H1 (cell line): Measurements from ENCODE around the gene USP24. TPM values are rescaled to one million over a fixed set of nuclear protein-coding genes. Genes with fewer than 3 reads are reported as not detected.

Experiments
- CTCF ChIA-PET: fragments of 300-600 bp; sonication (Branson Sonifier 250); formaldehyde crosslinking; loops from one replicate; lab custom pipeline; 2021; ENCODE audit not compliant: partially characterized antibody; lab: Charles Lee
- POLR2A ChIA-PET: fragments of 300-600 bp; sonication (Branson Sonifier 250); formaldehyde crosslinking; loops from one replicate; lab custom pipeline; 2021; ENCODE audit warnings: inconsistent platforms; ENCODE audit not compliant: partially characterized antibody; lab: Charles Lee
- DNase-seq, 2 experiments: peaks; one replicate each; pipeline versions ENCODE4 v3.0.0 to v3.0.0-alpha.2; 2010 to 2022; ENCODE audit warnings: low spot score in 2 of 2, low read depth in 1 of 2, mixed read lengths in 1 of 2
- FAIRE-seq: peaks from 2 replicates; lab custom pipeline; 2011; peaks lifted over from hg19 to GRCh38; lab: Jason Lieb, UNC
- H2AFZ ChIP-seq: 2 replicates; pipeline ENCODE4 v1.8.1; 2012; ENCODE audit warnings: low read length, inconsistent platforms
- H2AK5ac ChIP-seq: 2 replicates; pipeline ENCODE4 v1.6.1; 2013; ENCODE audit warnings: low read depth, low read length
- H2BK120ac ChIP-seq: replicated peaks from 2 replicates; pipeline ENCODE3; 2013; ENCODE audit warnings: low read depth, low read length, inconsistent platforms
- H2BK12ac ChIP-seq: 2 replicates; pipeline ENCODE4 v1.6.1; 2013; ENCODE audit warnings: low read depth, low read length
- H2BK15ac ChIP-seq: 2 replicates; pipeline ENCODE4 v1.6.1; 2013; ENCODE audit warnings: low read length
- H2BK20ac ChIP-seq: 2 replicates; pipeline ENCODE4 v1.6.1; 2013; ENCODE audit warnings: low read length
- H2BK5ac ChIP-seq: 2 replicates; pipeline ENCODE4 v1.6.1; 2013; ENCODE audit warnings: low read depth, low read length
- H3K14ac ChIP-seq: 2 replicates; pipeline ENCODE4 v1.6.1; 2013; ENCODE audit warnings: inconsistent platforms; ENCODE audit not compliant: insufficient read length
- H3K18ac ChIP-seq: 2 replicates; pipeline ENCODE4 v1.6.1; 2013; ENCODE audit warnings: low read length; ENCODE audit errors: extremely low read depth
- H3K23ac ChIP-seq: 2 replicates; pipeline ENCODE4 v1.6.1; 2013; ENCODE audit warnings: inconsistent platforms; ENCODE audit not compliant: insufficient read length
- H3K23me2 ChIP-seq: 2 replicates; pipeline ENCODE4 v1.6.1; 2013; ENCODE audit warnings: low read depth, low read length
- H3K27ac ChIP-seq: 2 replicates; pipeline ENCODE4 v1.6.1; 2011; ENCODE audit warnings: low read depth, low read length, inconsistent platforms
- H3K27me3 ChIP-seq, 4 experiments: replicated peaks in 1 of 4; 1 replicate in 1 of 4; 2 replicates in 3 of 4; pipeline versions ENCODE4 v1.6.1 to v1.8.1; 2011 to 2013; ENCODE audit warnings: low read length in 3 of 4, mild to moderate bottlenecking in 3 of 4, inconsistent platforms in 2 of 4, mixed read lengths in 2 of 4, moderate library complexity in 1 of 4; ENCODE audit not compliant: control insufficient read depth in 3 of 4, insufficient read depth in 3 of 4; ENCODE audit errors: extremely low read depth in 1 of 4
- H3K36me3 ChIP-seq, 4 experiments: 2 replicates each; pipeline versions ENCODE4 v1.6.1 to v1.8.1; 2011 to 2013; ENCODE audit warnings: mild to moderate bottlenecking in 4 of 4, low read length in 3 of 4, moderate library complexity in 2 of 4, control low read depth in 1 of 4, inconsistent platforms in 1 of 4; ENCODE audit not compliant: insufficient read depth in 4 of 4, control insufficient read depth in 2 of 4
- H3K4ac ChIP-seq: replicated peaks from 2 replicates; pipeline ENCODE3; 2013; ENCODE audit warnings: low read length, low read depth, mixed read lengths, inconsistent platforms; ENCODE audit not compliant: insufficient read length
- H3K4me1 ChIP-seq, 4 experiments: replicated peaks in 1 of 4; 1 replicate in 1 of 4; 2 replicates in 3 of 4; pipeline versions ENCODE4 v1.6.1 to v1.8.1; 2011 to 2013; ENCODE audit warnings: low read length in 3 of 4, inconsistent platforms in 2 of 4, mixed read lengths in 1 of 4; ENCODE audit not compliant: insufficient read depth in 4 of 4, control insufficient read depth in 3 of 4
- H3K4me2 ChIP-seq, 2 experiments: 2 replicates each; pipeline versions ENCODE4 v1.6.1 to v1.8.1; 2011 to 2013; ENCODE audit warnings: low read depth in 2 of 2, low read length in 2 of 2, control low read depth in 1 of 2, inconsistent platforms in 1 of 2, mild to moderate bottlenecking in 1 of 2; ENCODE audit not compliant: insufficient read depth in 1 of 2
- H3K4me3 ChIP-seq, 4 experiments: fragments of 200-600, 300-600 bp in 1 of 4; sonication (generic), shearing (Covaris generic), sonication (Bioruptor Twin) in 1 of 4; 2 replicates each; pipeline versions ENCODE4 v1.5.1 to v1.8.1; 2011 to 2016; ENCODE audit warnings: low read length in 4 of 4, low read depth in 3 of 4, control low read depth in 2 of 4, inconsistent platforms in 2 of 4, mild to moderate bottlenecking in 2 of 4, mixed read lengths in 1 of 4, moderate library complexity in 1 of 4; ENCODE audit not compliant: insufficient read depth in 2 of 4; ENCODE audit errors: extremely low read depth in 1 of 4
- H3K56ac ChIP-seq: replicated peaks from 2 replicates; pipeline ENCODE3; 2013; ENCODE audit warnings: low read depth, mild to moderate bottlenecking, mixed read lengths, low read length, inconsistent platforms; ENCODE audit not compliant: insufficient read length
- H3K79me1 ChIP-seq: 2 replicates; pipeline ENCODE4 v1.6.1; 2013; ENCODE audit warnings: low read depth, low read length, control low read depth
- H3K79me2 ChIP-seq, 2 experiments: 2 replicates each; pipeline versions ENCODE4 v1.6.1 to v1.8.1; 2012 to 2013; ENCODE audit warnings: low read length in 2 of 2, mild to moderate bottlenecking in 2 of 2, inconsistent platforms in 1 of 2; ENCODE audit not compliant: insufficient read depth in 2 of 2, control insufficient read depth in 1 of 2
- H3K9ac ChIP-seq, 4 experiments: replicated peaks in 1 of 4; 1 replicate in 1 of 4; 2 replicates in 3 of 4; pipeline versions ENCODE4 v1.6.1 to v1.8.1; 2011 to 2013; ENCODE audit warnings: low read depth in 3 of 4, low read length in 3 of 4, control low read depth in 2 of 4, mild to moderate bottlenecking in 2 of 4, moderate library complexity in 2 of 4, inconsistent platforms in 1 of 4; ENCODE audit errors: extremely low read depth in 1 of 4
- H3K9me3 ChIP-seq, 2 experiments: 2 replicates each; pipeline versions ENCODE4 v1.6.1 to v1.8.1; 2012 to 2013; ENCODE audit warnings: mild to moderate bottlenecking in 2 of 2, moderate library complexity in 2 of 2, control low read depth in 1 of 2, inconsistent platforms in 1 of 2, low read depth in 1 of 2, low read length in 1 of 2, mixed read lengths in 1 of 2; ENCODE audit not compliant: insufficient read depth in 2 of 2
- H4K20me1 ChIP-seq, 2 experiments: replicated peaks in 1 of 2; 2 replicates each; pipeline versions ENCODE3 to v1.8.1; 2011 to 2013; ENCODE audit warnings: inconsistent platforms in 2 of 2, low read length in 2 of 2, mild to moderate bottlenecking in 1 of 2; ENCODE audit not compliant: insufficient read depth in 2 of 2, control insufficient read depth in 1 of 2
- H4K5ac ChIP-seq: 2 replicates; pipeline ENCODE4 v1.6.1; 2013; ENCODE audit warnings: low read length, low read depth, mixed read lengths, inconsistent platforms; ENCODE audit not compliant: insufficient read length
- H4K8ac ChIP-seq: 2 replicates; pipeline ENCODE4 v1.8.0; 2013; ENCODE audit warnings: mild to moderate bottlenecking, moderate library complexity, low read length, inconsistent platforms; ENCODE audit not compliant: insufficient read depth; ENCODE audit errors: extremely low read depth
- H4K91ac ChIP-seq: replicated peaks from 2 replicates; pipeline ENCODE3; 2013; ENCODE audit warnings: low read length, mixed read lengths, inconsistent platforms; ENCODE audit not compliant: insufficient read length
- ASH2L ChIP-seq: fragments of 200-600, 300-600 bp; sonication (generic); IDR thresholded peaks from one replicate; pipeline ENCODE4 v1.7.1; 2017; ENCODE audit warnings: low read length
- CBX5 ChIP-seq: fragments of 300-800, 300-1000 bp; sonication (generic); IDR thresholded peaks from 2 replicates; pipeline ENCODE4 v1.7.1; 2016; ENCODE audit warnings: antibody characterized with exemption, low read length, low read depth
- CEBPB ChIP-seq: IDR thresholded peaks from 2 replicates; pipeline ENCODE4 v1.6.1; 2012; ENCODE audit warnings: low read depth, low read length
- CREB1 ChIP-seq: IDR thresholded peaks from 2 replicates; pipeline ENCODE4 v1.6.1; 2012; ENCODE audit warnings: inconsistent platforms
- POU5F1 ChIP-seq: IDR thresholded peaks from 2 replicates; pipeline ENCODE4 v1.6.1; 2011; ENCODE audit warnings: low read depth, mild to moderate bottlenecking, low read length, moderate library complexity
- TEAD4 ChIP-seq: IDR thresholded peaks from 2 replicates; pipeline ENCODE4 v1.6.1; 2012; ENCODE audit warnings: low read depth, low read length, inconsistent platforms, mixed read lengths
- WGBS, 2 experiments: shearing (Covaris generic) in 1 of 2; methylation state at CpG; one replicate each; pipeline versions ENCODE4 v1.1.6 to v1.1.7; 2013 to 2015; ENCODE audit warnings: low lambda C conversion rate in 2 of 2, mixed read lengths in 2 of 2, inconsistent platforms in 1 of 2, low coverage in 1 of 2, missing lambda C conversion rate in 1 of 2; ENCODE audit not compliant: insufficient replicate concordance in 2 of 2, insufficient coverage in 1 of 2, insufficient read length in 1 of 2; ENCODE audit errors: extremely low coverage in 1 of 2, missing lambda C conversion rate in 1 of 2; 5-methylcytosine and 5-hydroxymethylcytosine counted together
- polyA plus RNA-seq, 7 experiments: library from polyadenylated mRNA; depleted of rRNA in 3 of 7; stranded (reverse) in 5 of 7; unstranded in 2 of 7; fragments of >200 nt in 5 of 7; fragments of 200-250 nt in 2 of 7; gene quantifications; 1 replicate in 5 of 7; 2 replicates in 1 of 7; 4 replicates in 1 of 7; pipeline versions ENCODE4 v1.2.1 to v1.2.3, GENCODE V29; 2011 to 2013; ENCODE audit warnings: missing spikeins in 2 of 7, mixed read lengths in 2 of 7
- total RNA-seq: library from RNA; stranded (reverse); fragmentation: NEBNext Ultra II Directional; extraction: Animal tissue kit (Norgen Biotek cat#: 25700); gene quantifications from 2 replicates; pipeline ENCODE4 v1.2.1, GENCODE V29; 2021
- TF ChIP-seq, protein P1 (sequence below), 3 experiments: IDR thresholded peaks; 1 replicate in 2 of 3; 2 replicates in 1 of 3; pipeline versions ENCODE4 v1.5.1 to v1.6.1; 2011; ENCODE audit warnings: low read length in 3 of 3, mild to moderate bottlenecking in 3 of 3, inconsistent platforms in 2 of 3, low read depth in 1 of 3, moderate library complexity in 1 of 3; ENCODE audit not compliant: insufficient read depth in 1 of 3; ENCODE audit errors: control extremely low read depth in 1 of 3

USP24 gene
- total and polyA plus RNA-seq, 2 of the 8 experiments (the other 6 are each of a cell fraction or from before 2014, with no cell fraction given): 11.1 to 34.6 TPM

- Histone ChIP-seq H3K14ac (no peak overlapping the region), H3K56ac (no peak overlapping the region), H2AFZ (no peak overlapping the region), H2BK120ac (no peak overlapping the region)
- TF ChIP-seq CREB1: no peak
- TF ChIP-seq, protein P1, sequence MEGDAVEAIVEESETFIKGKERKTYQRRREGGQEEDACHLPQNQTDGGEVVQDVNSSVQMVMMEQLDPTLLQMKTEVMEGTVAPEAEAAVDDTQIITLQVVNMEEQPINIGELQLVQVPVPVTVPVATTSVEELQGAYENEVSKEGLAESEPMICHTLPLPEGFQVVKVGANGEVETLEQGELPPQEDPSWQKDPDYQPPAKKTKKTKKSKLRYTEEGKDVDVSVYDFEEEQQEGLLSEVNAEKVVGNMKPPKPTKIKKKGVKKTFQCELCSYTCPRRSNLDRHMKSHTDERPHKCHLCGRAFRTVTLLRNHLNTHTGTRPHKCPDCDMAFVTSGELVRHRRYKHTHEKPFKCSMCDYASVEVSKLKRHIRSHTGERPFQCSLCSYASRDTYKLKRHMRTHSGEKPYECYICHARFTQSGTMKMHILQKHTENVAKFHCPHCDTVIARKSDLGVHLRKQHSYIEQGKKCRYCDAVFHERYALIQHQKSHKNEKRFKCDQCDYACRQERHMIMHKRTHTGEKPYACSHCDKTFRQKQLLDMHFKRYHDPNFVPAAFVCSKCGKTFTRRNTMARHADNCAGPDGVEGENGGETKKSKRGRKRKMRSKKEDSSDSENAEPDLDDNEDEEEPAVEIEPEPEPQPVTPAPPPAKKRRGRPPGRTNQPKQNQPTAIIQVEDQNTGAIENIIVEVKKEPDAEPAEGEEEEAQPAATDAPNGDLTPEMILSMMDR (IDR thresholded peaks at IDR 0.05; ENCODE audit: control extremely low read depth in 1 of 3, insufficient read depth in 1 of 3, low read depth in 1 of 3, low read length in 3 of 3): no peak
- TF ChIP-seq ASH2L: no peak
- no peak for TF ChIP-seq CBX5
- no peak for TF ChIP-seq CEBPB
- TF ChIP-seq TEAD4: no peak
- TF ChIP-seq POU5F1: no peak
- TF ChIP-seq, all 59 proteins: peak for 0
- Histone ChIP-seq H3K27me3 (no peaks in the 10 kb centered on the region), H4K91ac (no peak overlapping the region), H3K4me3 (no peak overlapping the region), H4K8ac (no peak overlapping the region), H2BK15ac (no peak overlapping the region), H3K79me1 (peaks cover 2% of the 10 kb centered on the region), H4K5ac (no peak overlapping the region), H3K9me3 (no peaks in the 10 kb centered on the region; a peak in 1 of 4 replicates), H2BK12ac (no peak overlapping the region), H3K4ac (no peak overlapping the region), H3K36me3 (no peaks in the 10 kb centered on the region; a peak in 1 of 8 replicates), H3K18ac (no peak overlapping the region), H3K27ac (no peak overlapping the region), H2AK5ac (no peak overlapping the region), H3K4me2 (no peak overlapping the region), H3K9ac (no peak overlapping the region), H3K23ac (no peak overlapping the region), H3K23me2 (no peaks in the 10 kb centered on the region), H4K20me1 (peaks cover 4 to 9% of the 10 kb centered on the region in 2 experiments), H3K79me2 (peaks cover 0 to 91% of the 10 kb centered on the region in 2 experiments; a peak in 2 of 4 replicates), H3K4me1 (peaks cover 0 to 3% (median 1%) of the 10 kb centered on the region in 4 experiments; a peak in 2 of 7 replicates), H2BK20ac (no peak overlapping the region), H2BK5ac (no peak overlapping the region)
- no peak for FAIRE-seq
- POLR2A ChIA-PET: interaction anchor here (0.6 to 0.9 kb wide), 3 partner anchors 9 to 1200 kb away, joined by 3 to 4 read pairs (median 4); partner anchors contain the start of gene USP24
- CTCF ChIA-PET: interaction anchor here (1.2 to 1.7 kb wide), 3 partner anchors 8 to 134 kb away, joined by 4 to 5 read pairs (median 4); no protein-coding TSS in a partner anchor
- no peak for DNase-seq
- WGBS, 2 experiments: 76% methylated on average over 1 of the region's 1 CpG; no CpG with 5 or more reads in 1 of the 2 experiments
These were observed 10.2 kb downstream of the USP24 start for GRCh38 chr1:55204997-55205396.
